SJCRH30 (cell line): ENCODE results near the gene AKR1B15. TPM values are rescaled to one million over a fixed set of nuclear protein-coding genes. Genes with fewer than 3 reads are reported as not detected.
"Not testable (repeated sequence)": the region's sequence is repeated elsewhere in the genome, so short reads cannot be mapped to it uniquely, and the experiment has no call there.

Source experiments
- DNase-seq, 2 experiments: peaks; one replicate each; pipeline ENCODE4 v3.0.0-alpha.2; 2015 to 2020
- H3K27ac ChIP-seq: fragments of 250-450 bp; sonication (Bioruptor Pico); 2 replicates; pipeline ENCODE4 v1.5.1; 2020; ENCODE audit warnings: mild to moderate bottlenecking, moderate library complexity
- H3K27me3 ChIP-seq: fragments of 250-450 bp; sonication (Bioruptor Pico); 2 replicates; pipeline ENCODE4 v1.5.1; 2020; ENCODE audit warnings: mild to moderate bottlenecking, moderate library complexity
- H3K36me3 ChIP-seq: fragments of 250-450 bp; sonication (Bioruptor Pico); 2 replicates; pipeline ENCODE4 v1.5.1; 2020; ENCODE audit warnings: mild to moderate bottlenecking, moderate library complexity
- H3K4me1 ChIP-seq: fragments of 250-450 bp; sonication (Bioruptor Pico); 2 replicates; pipeline ENCODE4 v1.5.1; 2020; ENCODE audit warnings: mild to moderate bottlenecking, moderate library complexity
- H3K4me3 ChIP-seq: fragments of 250-450 bp; sonication (Bioruptor Pico); 2 replicates; pipeline ENCODE4 v1.5.1; 2020; ENCODE audit warnings: mild to moderate bottlenecking, moderate library complexity
- H3K9me3 ChIP-seq: fragments of 250-450 bp; sonication (Bioruptor Pico); replicated peaks from 2 replicates; pipeline ENCODE4 v1.5.1; 2020; ENCODE audit warnings: mild to moderate bottlenecking, moderate library complexity
- total RNA-seq: library from RNA; depleted of rRNA; stranded (reverse); fragments of >200 nt; shearing (Covaris generic); gene quantifications from 2 replicates; pipeline ENCODE4 v1.2.3, GENCODE V29; 2014

Gene AKR1B15
- total RNA-seq, 1 experiment from 2014 or later, result not detected

DNA sequence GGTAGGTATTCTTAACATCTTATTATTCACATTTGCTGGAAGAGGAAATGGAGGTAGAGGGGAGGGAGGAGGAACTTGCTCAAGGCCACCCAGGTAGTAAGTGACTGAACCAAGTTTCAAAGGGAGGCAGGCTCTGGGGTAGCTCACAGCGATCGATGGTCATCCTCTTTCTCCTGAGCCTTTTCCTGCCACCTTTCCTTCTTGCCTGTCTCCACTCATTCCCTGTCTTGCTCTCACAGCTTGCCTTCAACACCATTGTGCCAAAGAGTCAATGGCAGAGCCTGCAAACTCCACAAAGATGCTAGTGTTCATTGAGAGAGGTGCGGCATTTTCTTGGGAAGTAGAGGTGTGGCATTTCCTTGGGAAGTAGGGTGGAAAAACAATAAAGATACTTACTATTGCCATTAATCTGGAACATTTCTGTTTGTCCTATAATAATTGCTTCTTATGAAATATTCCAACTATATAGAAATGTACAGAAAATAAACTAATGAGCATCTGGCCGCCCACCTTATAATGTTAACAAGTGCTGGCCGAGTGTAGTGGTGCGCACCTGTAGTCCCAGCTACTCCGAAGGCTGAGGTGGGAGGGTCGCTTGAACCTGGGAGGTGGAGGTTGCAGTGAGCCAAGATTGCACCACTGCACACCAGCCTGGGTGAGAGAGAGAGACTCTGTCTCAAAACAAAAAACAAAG lies 7.3 kb upstream of the AKR1B15 start:
- H3K27ac ChIP-seq, H3K27me3 ChIP-seq, H3K9me3 ChIP-seq, H3K4me3 ChIP-seq, H3K36me3 ChIP-seq, DNase-seq, H3K4me1 ChIP-seq: not testable (repeated sequence)

GRCh38 chr7:134542195-134542771 lies 6.6 kb upstream of the AKR1B15 start:
- no peak for DNase-seq
- Histone ChIP-seq H3K4me1 (peaks cover 11% of the 10 kb centered on the region), H3K36me3 (no peaks in the 10 kb centered on the region), H3K27ac (no peak overlapping the region), H3K9me3 (no peaks in the 10 kb centered on the region), H3K27me3 (no peaks in the 10 kb centered on the region), H3K4me3 (no peak overlapping the region)

DNA sequence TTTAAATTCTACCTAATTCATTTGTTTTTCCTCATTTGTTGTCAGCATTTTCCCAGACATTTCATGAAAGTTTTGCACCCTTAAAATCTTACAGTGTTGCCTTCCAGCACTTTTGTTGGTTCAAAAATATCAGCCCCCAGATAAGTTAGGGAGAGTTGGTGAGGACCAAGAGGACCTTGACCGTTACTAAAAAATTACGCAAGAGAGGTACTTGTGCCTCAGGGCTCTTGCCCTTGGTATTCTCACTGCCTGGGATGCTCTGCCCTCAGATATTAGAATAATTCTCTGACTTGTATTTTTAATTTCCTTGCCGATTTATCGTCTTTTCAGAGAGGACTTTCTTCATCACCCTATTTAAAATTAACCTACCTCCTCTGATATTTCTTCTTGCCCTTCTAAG lies 3.5 kb upstream of the AKR1B15 start:
- H3K27me3 ChIP-seq, result no peaks in the 10 kb centered on the region
- H3K36me3 ChIP-seq, result no peaks in the 10 kb centered on the region
- no peaks in the 10 kb centered on the region for H3K9me3 ChIP-seq
- DNase-seq, result no peak
- peaks cover 34% of the 10 kb centered on the region for H3K4me1 ChIP-seq
- no peak overlapping the region for H3K4me3 ChIP-seq
- no peak overlapping the region for H3K27ac ChIP-seq

GRCh38 chr7:134545918-134546317 lies 3.0 kb upstream of the AKR1B15 start:
- H3K4me3 ChIP-seq, result no peak overlapping the region
- no peaks in the 10 kb centered on the region for H3K9me3 ChIP-seq
- no peak for DNase-seq
- H3K36me3 ChIP-seq, result no peaks in the 10 kb centered on the region
- no peak overlapping the region for H3K27ac ChIP-seq
- no peaks in the 10 kb centered on the region for H3K27me3 ChIP-seq
- H3K4me1 ChIP-seq, result peaks cover 34% of the 10 kb centered on the region

- peaks cover 34% of the 10 kb centered on the region for H3K4me1 ChIP-seq
- H3K36me3 ChIP-seq, result no peaks in the 10 kb centered on the region
- peak overlapping the region; percentile 35 for H3K27ac ChIP-seq
- no peaks in the 10 kb centered on the region for H3K27me3 ChIP-seq
- H3K4me3 ChIP-seq, result peak overlapping the region; percentile 47
- no peaks in the 10 kb centered on the region for H3K9me3 ChIP-seq
- peak; percentile 32 to 72 for DNase-seq
These were observed 2.0 kb upstream of the AKR1B15 start for GRCh38 chr7:134546955-134547354.

DNA sequence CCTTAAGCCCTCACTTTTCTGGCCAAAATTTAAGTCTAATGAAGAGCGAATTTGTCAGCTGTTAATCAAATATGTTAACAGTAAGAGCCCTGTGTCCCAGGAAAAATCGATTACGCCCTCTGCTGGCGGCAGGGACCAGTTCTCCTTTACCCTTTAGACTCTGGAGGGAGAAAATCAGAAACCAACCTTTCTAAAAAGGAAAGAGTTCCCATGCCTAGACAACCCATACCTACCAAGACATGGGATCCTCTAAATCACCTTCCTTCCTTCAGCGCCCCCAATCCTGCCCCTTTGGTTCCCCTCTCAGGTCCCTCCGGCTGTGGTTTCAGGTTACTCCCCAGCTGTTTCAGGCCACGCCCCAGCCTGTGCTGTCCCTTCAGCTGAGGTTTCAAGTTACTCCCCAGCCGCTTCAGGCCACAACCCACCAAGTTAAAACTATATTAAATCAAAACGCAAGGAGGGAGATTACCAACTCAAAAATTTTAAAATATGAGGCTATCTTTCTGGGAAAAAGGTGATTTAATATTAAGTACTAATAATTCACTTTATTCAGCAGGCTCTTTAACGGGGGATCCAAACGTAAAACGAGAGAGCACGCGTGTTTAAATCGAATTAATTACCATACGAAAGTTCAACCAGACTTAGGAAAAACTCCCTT lies 1.4 kb upstream of the AKR1B15 start:
- Histone ChIP-seq H3K27ac (peak overlapping the region; percentile 35), H3K9me3 (no peaks in the 10 kb centered on the region), H3K27me3 (no peaks in the 10 kb centered on the region), H3K36me3 (no peaks in the 10 kb centered on the region), H3K4me1 (peaks cover 34% of the 10 kb centered on the region), H3K4me3 (peak overlapping the region; percentile 47)
- peak; percentile 77 to 90 for DNase-seq

- Histone ChIP-seq H3K27ac (no peak overlapping the region), H3K9me3 (no peaks in the 10 kb centered on the region), H3K27me3 (no peaks in the 10 kb centered on the region), H3K4me3 (no peak overlapping the region), H3K36me3 (no peaks in the 10 kb centered on the region), H3K4me1 (peaks cover 34% of the 10 kb centered on the region)
- peak in 1 of 2 experiments; percentile 30 for DNase-seq
These were observed 456 bp downstream of the AKR1B15 start for GRCh38 chr7:134549366-134549765.

- H3K4me3 ChIP-seq, result no peak overlapping the region; the same call in 1 of the 2 replicates
- H3K9me3 ChIP-seq, result no peaks in the 10 kb centered on the region
- DNase-seq, result peak; percentile 71 to 85
- peaks cover 24% of the 10 kb centered on the region for H3K4me1 ChIP-seq
- no peaks in the 10 kb centered on the region; the same call in 1 of the 2 replicates for H3K27me3 ChIP-seq
- H3K27ac ChIP-seq, result no peak overlapping the region
- H3K36me3 ChIP-seq, result no peaks in the 10 kb centered on the region
These were observed 3.2 kb downstream of the AKR1B15 start for GRCh38 chr7:134552105-134552504.

- Histone ChIP-seq H3K9me3 (no peaks in the 10 kb centered on the region), H3K4me1 (peaks cover 6% of the 10 kb centered on the region), H3K4me3 (no peak overlapping the region), H3K36me3 (no peaks in the 10 kb centered on the region), H3K27me3 (no peaks in the 10 kb centered on the region; the same call in 1 of the 2 replicates), H3K27ac (no peak overlapping the region)
- DNase-seq, result peak in 1 of 2 experiments; percentile 13
These were observed 5.1 kb downstream of the AKR1B15 start for GRCh38 chr7:134553976-134554375.

- no peak for DNase-seq
- Histone ChIP-seq H3K4me1 (peaks cover under 1% of the 10 kb centered on the region; the same call in 1 of the 2 replicates), H3K27ac (no peak overlapping the region), H3K36me3 (no peaks in the 10 kb centered on the region), H3K9me3 (no peaks in the 10 kb centered on the region), H3K4me3 (no peak overlapping the region), H3K27me3 (no peaks in the 10 kb centered on the region; the same call in 1 of the 2 replicates)
These were observed 5.6 kb downstream of the AKR1B15 start for GRCh38 chr7:134554417-134554966.

- H3K4me1 ChIP-seq, result no peaks in the 10 kb centered on the region
- no peak overlapping the region for H3K4me3 ChIP-seq
- H3K27me3 ChIP-seq, result no peaks in the 10 kb centered on the region; the same call in 1 of the 2 replicates
- no peak overlapping the region for H3K27ac ChIP-seq
- H3K9me3 ChIP-seq, result 0 out of 2 replicates have a peak, but pooled peaks cover under 1% of the 10 kb centered on the region
- no peak for DNase-seq
- no peaks in the 10 kb centered on the region for H3K36me3 ChIP-seq
These were observed 8.5 kb downstream of the AKR1B15 start for GRCh38 chr7:134557391-134557790.

GRCh38 chr7:134558370-134558769 lies 9.5 kb downstream of the AKR1B15 start:
- Histone ChIP-seq H3K4me3 (no peak overlapping the region), H3K4me1 (no peaks in the 10 kb centered on the region), H3K9me3 (0 out of 2 replicates have a peak, but pooled peaks cover 5% of the 10 kb centered on the region), H3K36me3 (no peaks in the 10 kb centered on the region), H3K27me3 (no peaks in the 10 kb centered on the region; the same call in 1 of the 2 replicates), H3K27ac (no peak overlapping the region)
- DNase-seq, result no peak

GRCh38 chr7:134561616-134562015 lies 12.7 kb downstream of the AKR1B15 start:
- not testable (repeated sequence) for H3K27ac ChIP-seq

GRCh38 chr7:134562136-134562535 lies 13.2 kb downstream of the AKR1B15 start:
- DNase-seq, result peak; percentile 7 to 26
- H3K27me3 ChIP-seq, result no peaks in the 10 kb centered on the region

More at GRCh38 chr7:134561616-134562015, 12.7 kb downstream of the AKR1B15 start:
- not testable (repeated sequence) for H3K9me3 ChIP-seq, H3K4me3 ChIP-seq, H3K27me3 ChIP-seq, H3K36me3 ChIP-seq, DNase-seq, H3K4me1 ChIP-seq

DNA sequence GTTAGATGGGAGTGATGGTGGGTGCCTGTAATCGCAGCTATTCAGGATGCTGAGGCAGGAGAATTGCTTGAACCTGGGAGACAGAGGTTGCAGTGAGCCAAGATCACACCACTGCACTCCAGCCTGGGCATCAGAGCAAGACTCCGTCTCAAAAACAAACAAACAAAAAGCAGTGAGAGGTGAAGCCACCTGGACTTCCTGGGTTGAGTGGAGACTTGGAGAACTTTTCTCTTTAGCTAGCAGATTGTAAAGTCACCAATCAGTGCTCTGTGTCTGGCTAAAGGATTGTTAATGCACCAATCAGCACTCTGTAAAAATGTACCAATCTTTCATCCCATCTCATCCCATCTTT lies 14.5 kb downstream of the AKR1B15 start:
- H3K36me3 ChIP-seq, H3K4me3 ChIP-seq, DNase-seq, H3K4me1 ChIP-seq, H3K27me3 ChIP-seq, H3K27ac ChIP-seq, H3K9me3 ChIP-seq: not testable (repeated sequence)

More at GRCh38 chr7:134562136-134562535, 13.2 kb downstream of the AKR1B15 start:
- H3K27ac ChIP-seq, result no peak overlapping the region
- H3K9me3 ChIP-seq, result 0 out of 2 replicates have a peak, but pooled peaks cover 5% of the 10 kb centered on the region
- no peaks in the 10 kb centered on the region for H3K4me1 ChIP-seq
- no peak overlapping the region for H3K4me3 ChIP-seq
- no peaks in the 10 kb centered on the region for H3K36me3 ChIP-seq
